Nephron progenitor cell (in vitro differentiated cells): Measurements from ENCODE around the gene HOXB1.
"Not testable (repeated sequence)": the region's sequence is repeated elsewhere in the genome, so short reads cannot be mapped to it uniquely, and the experiment has no call there.

Source experiments
- DNase-seq: peaks from one replicate; pipeline ENCODE4 v3.0.0; 2021
- H3K27ac Mint-ChIP-seq: 2 replicates; pipeline ENCODE4 v1.8.0; 2021; ENCODE audit warnings: mild to moderate bottlenecking, moderate library complexity, mixed read lengths
- H3K27me3 Mint-ChIP-seq: 2 replicates; pipeline ENCODE4 v1.8.0; 2021; ENCODE audit warnings: mild to moderate bottlenecking, low read depth, mixed read lengths; ENCODE audit not compliant: poor library complexity
- H3K36me3 Mint-ChIP-seq: 2 replicates; pipeline ENCODE4 v1.8.0; 2021; ENCODE audit warnings: low read depth, mixed read lengths
- H3K4me1 Mint-ChIP-seq: 2 replicates; pipeline ENCODE4 v1.8.0; 2021; ENCODE audit warnings: mixed read lengths
- H3K4me3 Mint-ChIP-seq: 2 replicates; pipeline ENCODE4 v1.8.0; 2021; ENCODE audit warnings: mild to moderate bottlenecking, moderate library complexity, mixed read lengths
- H3K9me3 Mint-ChIP-seq: 2 replicates; pipeline ENCODE4 v1.8.0; 2021; ENCODE audit warnings: mild to moderate bottlenecking, moderate library complexity, mixed read lengths
- TF ChIP-seq, protein P1 (sequence below): fragments of 200-600 bp; sonication (generic); IDR thresholded peaks from 2 replicates; pipeline ENCODE4 v1.5.0; 2021; ENCODE audit warnings: antibody characterized with exemption

The HOXB1 gene

DNA sequence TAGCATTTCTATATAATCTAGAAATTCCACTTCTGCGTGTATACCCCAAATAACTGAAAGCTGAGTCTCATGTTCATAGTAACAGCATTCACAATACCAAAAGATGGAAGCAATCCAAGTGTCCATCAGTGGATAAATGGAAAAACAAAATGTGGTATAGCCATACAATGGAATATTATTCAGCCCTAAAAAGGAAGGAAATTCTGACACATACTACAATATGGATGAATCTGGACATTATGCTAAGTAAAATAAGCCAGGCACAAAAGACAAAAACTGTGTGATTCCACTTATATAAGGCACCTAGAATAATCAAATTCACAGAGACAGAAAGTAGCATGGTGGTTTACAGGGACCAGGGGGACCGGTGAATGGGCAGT, 20.4 kb downstream of the HOXB1 start:
- TF ChIP-seq, protein P1, sequence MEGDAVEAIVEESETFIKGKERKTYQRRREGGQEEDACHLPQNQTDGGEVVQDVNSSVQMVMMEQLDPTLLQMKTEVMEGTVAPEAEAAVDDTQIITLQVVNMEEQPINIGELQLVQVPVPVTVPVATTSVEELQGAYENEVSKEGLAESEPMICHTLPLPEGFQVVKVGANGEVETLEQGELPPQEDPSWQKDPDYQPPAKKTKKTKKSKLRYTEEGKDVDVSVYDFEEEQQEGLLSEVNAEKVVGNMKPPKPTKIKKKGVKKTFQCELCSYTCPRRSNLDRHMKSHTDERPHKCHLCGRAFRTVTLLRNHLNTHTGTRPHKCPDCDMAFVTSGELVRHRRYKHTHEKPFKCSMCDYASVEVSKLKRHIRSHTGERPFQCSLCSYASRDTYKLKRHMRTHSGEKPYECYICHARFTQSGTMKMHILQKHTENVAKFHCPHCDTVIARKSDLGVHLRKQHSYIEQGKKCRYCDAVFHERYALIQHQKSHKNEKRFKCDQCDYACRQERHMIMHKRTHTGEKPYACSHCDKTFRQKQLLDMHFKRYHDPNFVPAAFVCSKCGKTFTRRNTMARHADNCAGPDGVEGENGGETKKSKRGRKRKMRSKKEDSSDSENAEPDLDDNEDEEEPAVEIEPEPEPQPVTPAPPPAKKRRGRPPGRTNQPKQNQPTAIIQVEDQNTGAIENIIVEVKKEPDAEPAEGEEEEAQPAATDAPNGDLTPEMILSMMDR, result no peak
- peaks cover 3% of the 10 kb centered on the region for H3K9me3 Mint-ChIP-seq
- no peak overlapping the region for H3K4me3 Mint-ChIP-seq
- no peak overlapping the region for H3K27ac Mint-ChIP-seq
- H3K27me3 Mint-ChIP-seq, result peaks cover 11% of the 10 kb centered on the region
- H3K4me1 Mint-ChIP-seq, result peaks cover 37% of the 10 kb centered on the region
- DNase-seq, result no peak
- peaks cover 3% of the 10 kb centered on the region for H3K36me3 Mint-ChIP-seq

- H3K27ac Mint-ChIP-seq, H3K36me3 Mint-ChIP-seq, DNase-seq, H3K9me3 Mint-ChIP-seq, H3K4me3 Mint-ChIP-seq: not testable (repeated sequence)
- Mint-ChIP-seq H3K4me1 (peaks cover 37% of the 10 kb centered on the region), H3K27me3 (peaks cover 11% of the 10 kb centered on the region)
Observed at GRCh38 chr17:48509708-48510107, 21.1 kb downstream of the HOXB1 start.

DNA sequence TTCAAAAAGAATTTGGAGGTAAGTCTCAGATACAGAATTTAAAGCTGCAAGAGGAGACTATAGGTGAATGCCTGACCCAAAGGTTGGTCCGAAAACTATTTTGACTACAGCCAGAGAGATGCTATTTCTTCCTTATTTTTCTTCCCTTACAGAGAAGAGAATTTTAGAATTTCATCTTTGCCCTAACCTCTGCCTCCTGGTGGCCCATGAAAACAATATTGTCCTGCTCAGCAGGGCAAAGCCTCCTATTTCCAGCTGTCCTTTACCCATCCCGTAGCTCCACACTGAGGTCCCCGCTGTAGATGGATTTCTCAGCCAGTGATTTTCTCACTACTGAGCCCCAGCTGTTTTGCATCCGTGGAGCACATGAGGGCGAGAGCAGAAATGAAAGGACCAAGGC, 24.6 kb downstream of the HOXB1 start:
- Mint-ChIP-seq H3K4me1 (peaks cover 53% of the 10 kb centered on the region), H3K4me3 (no peak overlapping the region), H3K9me3 (no peaks in the 10 kb centered on the region), H3K36me3 (no peaks in the 10 kb centered on the region), H3K27ac (no peak overlapping the region), H3K27me3 (no peaks in the 10 kb centered on the region)
- DNase-seq, result no peak
- TF ChIP-seq, protein P1, result no peak

GRCh38 chr17:48505788-48506187, 25.0 kb downstream of the HOXB1 start:
- H3K4me3 Mint-ChIP-seq, result no peak overlapping the region
- H3K36me3 Mint-ChIP-seq, result no peaks in the 10 kb centered on the region
- H3K4me1 Mint-ChIP-seq, result peaks cover 57% of the 10 kb centered on the region
- no peaks in the 10 kb centered on the region for H3K27me3 Mint-ChIP-seq
- no peaks in the 10 kb centered on the region for H3K9me3 Mint-ChIP-seq
- DNase-seq, result no peak
- TF ChIP-seq, protein P1, result no peak
- no peak overlapping the region for H3K27ac Mint-ChIP-seq

GRCh38 chr17:48504953-48505352, 25.9 kb downstream of the HOXB1 start:
- Mint-ChIP-seq H3K27me3 (no peaks in the 10 kb centered on the region), H3K4me1 (peaks cover 66% of the 10 kb centered on the region), H3K27ac (no peak overlapping the region), H3K9me3 (no peaks in the 10 kb centered on the region), H3K36me3 (no peaks in the 10 kb centered on the region), H3K4me3 (no peak overlapping the region)
- no peak for DNase-seq
- TF ChIP-seq, protein P1, result no peak

DNA sequence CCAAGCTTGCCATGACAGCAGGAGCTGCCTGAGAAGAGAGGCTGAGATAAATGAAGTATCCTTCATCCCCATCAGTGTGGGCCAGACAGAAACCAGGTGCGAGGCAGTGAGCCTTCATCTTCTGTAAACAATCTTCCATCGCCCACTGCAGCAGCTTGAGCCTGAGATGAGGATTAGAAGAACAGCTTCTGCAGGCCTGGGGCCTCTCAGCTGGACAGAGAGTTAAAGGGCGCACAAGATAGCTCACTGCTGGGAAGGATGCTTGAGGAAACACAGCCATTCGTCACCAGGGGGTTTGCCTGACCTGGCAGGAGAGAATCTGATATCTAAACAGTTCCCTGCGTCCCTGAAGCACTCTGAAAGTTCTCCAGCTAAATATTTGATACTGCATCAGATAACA, 27.1 kb downstream of the HOXB1 start:
- no peak for DNase-seq
- peaks cover 75% of the 10 kb centered on the region for H3K4me1 Mint-ChIP-seq
- H3K4me3 Mint-ChIP-seq, result peak overlapping the region; percentile 52
- no peaks in the 10 kb centered on the region for H3K27me3 Mint-ChIP-seq
- TF ChIP-seq, protein P1, result no peak
- H3K27ac Mint-ChIP-seq, result peak overlapping the region; percentile 62
- no peaks in the 10 kb centered on the region for H3K9me3 Mint-ChIP-seq
- H3K36me3 Mint-ChIP-seq, result no peaks in the 10 kb centered on the region
